HEK293T (cell line): Measurements from ENCODE around the gene FRG2B.
"Not testable (repeated sequence)": the region's sequence is repeated elsewhere in the genome, so short reads cannot be mapped to it uniquely, and the experiment has no call there.

Experiments
- BHLHE40 ChIP-seq: fragments of 450-650 bp; IDR thresholded peaks from 2 replicates; pipeline ENCODE4 v1.6.1; 2016; ENCODE audit warnings: mild to moderate bottlenecking, moderate library complexity, borderline replicate concordance
- ELF4 ChIP-seq: fragments of 450-650 bp; IDR thresholded peaks from 2 replicates; pipeline ENCODE4 v1.6.1; 2017; ENCODE audit warnings: antibody characterized with exemption
- FOXA1 ChIP-seq: fragments of 450-650 bp; IDR thresholded peaks from 2 replicates; pipeline ENCODE4 v1.6.1; 2016; ENCODE audit warnings: mild to moderate bottlenecking
- FOXK2 ChIP-seq: fragments of 450-650 bp; IDR thresholded peaks from 2 replicates; pipeline ENCODE4 v1.6.1; 2016; ENCODE audit warnings: mild to moderate bottlenecking
- L3MBTL2 ChIP-seq: fragments of 450-650 bp; conservative IDR thresholded peaks from 2 replicates; pipeline ENCODE4 v1.6.1; 2016; ENCODE audit warnings: mild to moderate bottlenecking
- NFRKB ChIP-seq: fragments of 450-650 bp; IDR thresholded peaks from 2 replicates; pipeline ENCODE4 v1.6.1; 2016; ENCODE audit warnings: mild to moderate bottlenecking, moderate library complexity
- SP1 ChIP-seq: fragments of 450-650 bp; IDR thresholded peaks from 2 replicates; pipeline ENCODE4 v1.6.1; 2017
- SUZ12 ChIP-seq: fragments of 450-650 bp; IDR thresholded peaks from 2 replicates; pipeline ENCODE4 v1.6.1; 2016; ENCODE audit warnings: mild to moderate bottlenecking
- TARDBP ChIP-seq: fragments of 450-650 bp; IDR thresholded peaks from 2 replicates; pipeline ENCODE4 v1.6.1; 2016
- TF ChIP-seq, protein P1 (sequence below): fragments of 450-650 bp; IDR thresholded peaks from 2 replicates; pipeline ENCODE4 v1.6.1; 2016

DNA sequence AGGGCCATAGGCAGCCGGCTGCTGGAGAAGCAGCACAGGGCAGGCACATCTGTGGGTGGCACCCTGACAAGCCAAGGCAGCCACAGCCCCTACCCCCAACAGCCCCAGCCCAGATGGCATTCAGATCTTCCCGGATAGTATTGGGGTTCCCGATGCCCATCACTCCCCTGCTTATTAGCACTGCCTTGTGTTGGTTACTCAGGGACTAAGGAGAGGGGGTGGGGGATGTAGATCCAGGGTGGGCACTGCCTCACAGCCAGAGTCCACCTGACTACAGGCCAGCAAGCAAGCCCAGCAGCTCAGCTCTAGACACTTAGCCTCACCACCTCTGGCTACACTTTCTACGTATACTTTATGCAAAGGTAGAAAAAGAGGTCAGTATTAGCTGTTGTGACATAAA, 30.7 kb upstream of the FRG2B start:
- not testable (repeated sequence) for TF ChIP-seq BHLHE40, ELF4, SP1, NFRKB, FOXA1, SUZ12, TARDBP, L3MBTL2, FOXK2
- TF ChIP-seq, protein P1, sequence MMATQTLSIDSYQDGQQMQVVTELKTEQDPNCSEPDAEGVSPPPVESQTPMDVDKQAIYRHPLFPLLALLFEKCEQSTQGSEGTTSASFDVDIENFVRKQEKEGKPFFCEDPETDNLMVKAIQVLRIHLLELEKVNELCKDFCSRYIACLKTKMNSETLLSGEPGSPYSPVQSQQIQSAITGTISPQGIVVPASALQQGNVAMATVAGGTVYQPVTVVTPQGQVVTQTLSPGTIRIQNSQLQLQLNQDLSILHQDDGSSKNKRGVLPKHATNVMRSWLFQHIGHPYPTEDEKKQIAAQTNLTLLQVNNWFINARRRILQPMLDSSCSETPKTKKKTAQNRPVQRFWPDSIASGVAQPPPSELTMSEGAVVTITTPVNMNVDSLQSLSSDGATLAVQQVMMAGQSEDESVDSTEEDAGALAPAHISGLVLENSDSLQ = not testable (repeated sequence)
